GM12878 (cell line): Measurements from ENCODE around the gene CAVIN1. TPM values are rescaled to one million over a fixed set of nuclear protein-coding genes. Genes with fewer than 3 reads are reported as not detected.

Source experiments
- ATAC-seq: fragments of 200-7000 bp; cut with Tn5 transposase; 3 replicates; pipeline ENCODE4 v1.9.1; 2020; ENCODE audit warnings: mild to moderate bottlenecking, moderate library complexity
- BruUV-seq: library from RNA; stranded (reverse); fragments of 400-500 nt; replicated peaks from 2 replicates; lab custom pipeline; 2021; lab: Mats Ljungman, UMichigan
- CTCF ChIA-PET: fragments of 300-600 bp; sonication (Branson Sonifier 250); formaldehyde crosslinking; extraction: SDS; loops from one replicate; lab custom pipeline; 2021; ENCODE audit warnings: inconsistent platforms; lab: Yijun Ruan, JAX
- POLR2A ChIA-PET: fragments of 350-600 bp; formaldehyde crosslinking; extraction: SDS; loops from one replicate; lab custom pipeline; 2021; ENCODE audit warnings: inconsistent platforms; lab: Charles Lee
- RAD21 ChIA-PET: fragments of 300-600 bp; sonication (Branson Sonifier 250); formaldehyde crosslinking; loops from one replicate; lab custom pipeline; 2023; ENCODE audit warnings: antibody characterized with exemption; ENCODE audit not compliant: unreplicated experiment; lab: Charles Lee
- SMC1A ChIA-PET: fragments of 300-600 bp; sonication (Branson Sonifier 250); formaldehyde crosslinking; loops from one replicate; lab custom pipeline; 2023; ENCODE audit not compliant: unreplicated experiment, uncharacterized antibody; lab: Charles Lee
- DNase-seq: peaks from one replicate; pipeline ENCODE4 v3.0.0-alpha.2; 2011; ENCODE audit warnings: low read depth, low spot score
- FAIRE-seq: peaks from 3 replicates; lab custom pipeline; 2011; peaks lifted over from hg19 to GRCh38; lab: Jason Lieb, UNC
- H2AFZ ChIP-seq: 2 replicates; pipeline ENCODE4 v1.6.0; 2011; ENCODE audit warnings: low read depth, low read length, control low read depth; ENCODE audit not compliant: control insufficient read depth
- H3K27ac ChIP-seq: 2 replicates; pipeline ENCODE4 v1.5.1; 2011; ENCODE audit warnings: control low read depth; ENCODE audit not compliant: control insufficient read depth, insufficient read depth
- H3K27me3 ChIP-seq, 2 experiments: replicated peaks in 1 of 2; 2 replicates each; pipeline versions ENCODE4 v1.6.0 to v1.6.1; 2011; ENCODE audit warnings: low read length in 1 of 2; ENCODE audit not compliant: control insufficient read depth in 2 of 2, insufficient read depth in 2 of 2
- H3K36me3 ChIP-seq, 2 experiments: 2 replicates each; pipeline ENCODE4 v1.5.1; 2011; ENCODE audit warnings: low read length in 1 of 2; ENCODE audit not compliant: control insufficient read depth in 2 of 2, insufficient read depth in 2 of 2
- H3K4me1 ChIP-seq: 2 replicates; pipeline ENCODE4 v1.6.1; 2011; ENCODE audit warnings: mild to moderate bottlenecking, low read length, moderate library complexity, mixed read lengths; ENCODE audit not compliant: control insufficient read depth, insufficient read depth
- H3K4me2 ChIP-seq: 2 replicates; pipeline ENCODE4 v1.6.0; 2011; ENCODE audit warnings: control low read depth; ENCODE audit not compliant: control insufficient read depth, insufficient read depth
- H3K4me3 ChIP-seq: fragments of 200-600 bp; sonication (generic); 2 replicates; pipeline ENCODE4 v1.5.1; 2016
- H3K79me2 ChIP-seq: 2 replicates; pipeline ENCODE4 v1.6.0; 2011; ENCODE audit warnings: low read length; ENCODE audit not compliant: control insufficient read depth, insufficient read depth
- H3K9ac ChIP-seq: 2 replicates; pipeline ENCODE4 v1.8.0; 2011; ENCODE audit warnings: low read length, control low read depth, mixed read lengths; ENCODE audit not compliant: control insufficient read depth, insufficient read depth
- H3K9me3 ChIP-seq: replicated peaks from 3 replicates; pipeline ENCODE4 v1.5.1; 2011; ENCODE audit warnings: mild to moderate bottlenecking, low read length; ENCODE audit not compliant: control insufficient read depth, insufficient read depth
- H4K20me1 ChIP-seq: 2 replicates; pipeline ENCODE4 v1.6.0; 2011; ENCODE audit not compliant: control insufficient read depth, insufficient read depth
- BACH1 ChIP-seq: fragments of 450-650 bp; IDR thresholded peaks from 2 replicates; pipeline ENCODE4 v1.6.1; 2017; ENCODE audit warnings: mild to moderate bottlenecking, borderline replicate concordance
- CTCF ChIP-seq, 3 experiments: IDR thresholded peaks in 2 of 3; conservative IDR thresholded peaks in 1 of 3; 2 replicates each; pipeline ENCODE4 v1.5.1; 2011; ENCODE audit warnings: low read depth in 3 of 3, low read length in 3 of 3, mild to moderate bottlenecking in 3 of 3, control low read depth in 2 of 3, moderate library complexity in 2 of 3, inconsistent platforms in 1 of 3, mixed read lengths in 1 of 3; ENCODE audit not compliant: control insufficient read depth in 2 of 3, insufficient read depth in 1 of 3; ENCODE audit errors: extremely low read depth in 1 of 3
- ETV6 ChIP-seq, 2 experiments: fragments of 450-650 bp in 1 of 2; IDR thresholded peaks in 1 of 2; conservative IDR thresholded peaks in 1 of 2; 2 replicates each; pipeline ENCODE4 v1.6.1; 2014; ENCODE audit warnings: antibody characterized with exemption in 1 of 2, borderline replicate concordance in 1 of 2, low read depth in 1 of 2, mild to moderate bottlenecking in 1 of 2, moderate library complexity in 1 of 2
- FOS ChIP-seq: IDR thresholded peaks from 3 replicates; pipeline ENCODE4 v1.6.1; 2011; ENCODE audit warnings: borderline replicate concordance; ENCODE audit not compliant: insufficient read length; ENCODE audit errors: extremely low read depth
- IKZF1 ChIP-seq: fragments of 450-650 bp; conservative IDR thresholded peaks from 2 replicates; pipeline ENCODE4 v1.6.1; 2017; ENCODE audit warnings: antibody characterized with exemption, mild to moderate bottlenecking
- KDM1A ChIP-seq: fragments of 200-600 bp; sonication (generic); IDR thresholded peaks from 2 replicates; pipeline ENCODE4 v1.6.1; 2016; ENCODE audit warnings: borderline replicate concordance
- LARP7 ChIP-seq: fragments of 450-650 bp; IDR thresholded peaks from 2 replicates; pipeline ENCODE4 v1.6.1; 2017; ENCODE audit warnings: mild to moderate bottlenecking
- MYB ChIP-seq: fragments of 150-350 bp; IDR thresholded peaks from 2 replicates; pipeline ENCODE4 v1.6.1; 2014; ENCODE audit warnings: mild to moderate bottlenecking, low read depth, low read length, borderline replicate concordance
- NRF1 ChIP-seq: conservative IDR thresholded peaks from 2 replicates; pipeline ENCODE4 v1.6.1; 2011; ENCODE audit warnings: mild to moderate bottlenecking, low read depth, low read length, improper control_type of control experiment
- POLR2A ChIP-seq: IDR thresholded peaks from 2 replicates; pipeline ENCODE4 v1.6.1; 2011; ENCODE audit warnings: low read depth, mild to moderate bottlenecking, low read length
- RCOR1 ChIP-seq: conservative IDR thresholded peaks from 2 replicates; pipeline ENCODE4 v1.6.1; 2012; ENCODE audit warnings: low read depth, low read length, improper control_type of control experiment
- SMARCA5 ChIP-seq: fragments of 450-650 bp; IDR thresholded peaks from 2 replicates; pipeline ENCODE4 v1.6.1; 2017; ENCODE audit warnings: mild to moderate bottlenecking
- STAT1 ChIP-seq: fragments of 450-650 bp; conservative IDR thresholded peaks from 2 replicates; pipeline ENCODE4 v1.6.1; 2014; ENCODE audit warnings: antibody characterized with exemption, mild to moderate bottlenecking
- ZNF207 ChIP-seq: fragments of 450-650 bp; IDR thresholded peaks from 2 replicates; pipeline ENCODE4 v1.6.1; 2014; ENCODE audit warnings: antibody characterized with exemption, mild to moderate bottlenecking, borderline replicate concordance
- WGBS: methylation state at CpG from one replicate; pipeline ENCODE4 v1.1.6; 2016; ENCODE audit warnings: low lambda C conversion rate; ENCODE audit not compliant: insufficient replicate concordance, insufficient coverage; ENCODE audit errors: missing lambda C conversion rate; 5-methylcytosine and 5-hydroxymethylcytosine counted together
- in situ Hi-C: fragments of 300-500 bp; cut with MboI; formaldehyde crosslinking; loops from 9 replicates; pipeline ENCODE4 v1.14.3; 2018; ENCODE audit warnings: mixed read lengths
- intact Hi-C: fragments of 100-400 bp; cut with micrococcal nuclease; formaldehyde crosslinking; loops from one replicate; pipeline ENCODE4 v1.14.2; 2022; ENCODE audit not compliant: unreplicated experiment
- polyA plus RNA-seq, 11 experiments: library from polyadenylated mRNA; depleted of rRNA in 4 of 11; unstranded in 6 of 11; stranded (reverse) in 5 of 11; fragments of >200 nt; fragmentation: Nextera tagmentation in 4 of 11; fragmentation: Illumina TruSeq in 1 of 11; extraction: Ambion mirVana in 4 of 11; extraction: Trizol in 1 of 11; gene quantifications; 1 replicate in 1 of 11; 2 replicates in 10 of 11; pipeline versions ENCODE4 v1.2.1 to v1.2.3, GENCODE V29; 2011 to 2016; ENCODE audit warnings: inconsistent platforms in 2 of 11, missing spikeins in 2 of 11, low read depth in 1 of 11
- total RNA-seq, 4 experiments: library from RNA; depleted of rRNA in 3 of 4; stranded (reverse); fragments of >200 nt in 3 of 4; fragmentation: Illumina TruSeq in 1 of 4; extraction: Trizol in 1 of 4; gene quantifications; 2 replicates each; pipeline versions ENCODE4 v1.2.1 to v1.2.3, GENCODE V29; 2013 to 2021
- TF ChIP-seq, protein P1 (sequence below): fragments of 450-650 bp; IDR thresholded peaks from 2 replicates; pipeline ENCODE4 v1.6.1; 2017; ENCODE audit warnings: borderline replicate concordance
- TF ChIP-seq, protein P2 (sequence below): fragments of 450-650 bp; IDR thresholded peaks from 2 replicates; pipeline ENCODE4 v1.6.1; 2017; ENCODE audit warnings: mild to moderate bottlenecking, low read depth, inconsistent platforms; ENCODE audit not compliant: poor library complexity, severe bottlenecking

CAVIN1 gene
- total and polyA plus RNA-seq, 10 of the 15 experiments (the other 5 are each of a cell fraction or from before 2014, with no cell fraction given), result 0.03 to 1.1 (median 0.37) TPM

GRCh38 chr17:42405963-42406495 lies 17.0 kb downstream of the CAVIN1 start (continued):
- TF ChIP-seq KDM1A, result no peak
- no peak for TF ChIP-seq POLR2A
- no peak for TF ChIP-seq ETV6 (conservative IDR thresholded peaks at IDR 0.05 in 1 of 2, IDR thresholded peaks at IDR 0.05 in 1 of 2; ENCODE audit: borderline replicate concordance in 1 of 2, low read depth in 1 of 2)
- no peak for TF ChIP-seq STAT1
- peak; percentile 18; the same call in 1 of the 2 replicates for TF ChIP-seq IKZF1
- no peak for TF ChIP-seq MYB
- TF ChIP-seq, protein P1, sequence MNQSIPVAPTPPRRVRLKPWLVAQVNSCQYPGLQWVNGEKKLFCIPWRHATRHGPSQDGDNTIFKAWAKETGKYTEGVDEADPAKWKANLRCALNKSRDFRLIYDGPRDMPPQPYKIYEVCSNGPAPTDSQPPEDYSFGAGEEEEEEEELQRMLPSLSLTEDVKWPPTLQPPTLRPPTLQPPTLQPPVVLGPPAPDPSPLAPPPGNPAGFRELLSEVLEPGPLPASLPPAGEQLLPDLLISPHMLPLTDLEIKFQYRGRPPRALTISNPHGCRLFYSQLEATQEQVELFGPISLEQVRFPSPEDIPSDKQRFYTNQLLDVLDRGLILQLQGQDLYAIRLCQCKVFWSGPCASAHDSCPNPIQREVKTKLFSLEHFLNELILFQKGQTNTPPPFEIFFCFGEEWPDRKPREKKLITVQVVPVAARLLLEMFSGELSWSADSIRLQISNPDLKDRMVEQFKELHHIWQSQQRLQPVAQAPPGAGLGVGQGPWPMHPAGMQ, result no peak
- no peak for TF ChIP-seq NRF1
- no peak for TF ChIP-seq SMARCA5
- TF ChIP-seq ZNF207, result no peak
- TF ChIP-seq BACH1, result no peak
- TF ChIP-seq LARP7, result no peak

DNA sequence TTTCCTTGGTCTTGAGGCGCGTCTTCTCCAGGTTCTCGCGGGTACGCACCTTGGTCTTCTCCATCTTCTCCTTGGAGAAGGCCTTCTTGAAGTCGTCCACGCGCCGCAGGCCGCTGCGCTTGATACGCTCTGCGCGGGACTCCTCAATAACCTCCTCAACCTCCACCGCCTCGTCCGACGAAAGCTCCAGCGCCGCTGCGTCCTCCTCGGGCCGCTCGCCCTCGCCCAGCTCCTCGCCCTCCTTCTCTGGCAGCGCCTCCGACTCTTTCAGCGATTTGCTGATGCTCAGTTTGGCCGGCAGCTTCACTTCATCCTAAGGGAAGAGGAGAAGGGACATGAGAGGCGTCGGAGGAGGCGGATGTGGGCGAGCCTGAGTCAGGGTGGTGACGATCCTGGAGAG lies 18.0 kb downstream of the CAVIN1 start:
- Histone ChIP-seq H3K36me3 (no peaks in the 10 kb centered on the region), H3K4me3 (no peak overlapping the region), H3K27me3 (no peaks in the 10 kb centered on the region), H4K20me1 (no peaks in the 10 kb centered on the region; the same call in 1 of the 2 replicates), H3K4me1 (peaks cover 4% of the 10 kb centered on the region; the same call in 1 of the 2 replicates), H3K4me2 (no peak overlapping the region), H3K9ac (no peak overlapping the region), H3K9me3 (no peaks in the 10 kb centered on the region), H3K79me2 (no peaks in the 10 kb centered on the region), H3K27ac (no peak overlapping the region), H2AFZ (no peak overlapping the region)
- intact Hi-C loops (loop anchor here (5.0 to 10.0 kb wide), 3 partner anchors 112 to 220 kb away; partner anchors contain the start of genes HCRT and KCNH4), in situ Hi-C loops (no loop called here)
- WGBS, result 80% methylated on average over 32 of the region's 35 CpGs
- ChIA-PET CTCF (interaction anchor here (0.8 to 16.2 kb wide), 14 partner anchors 11 to 382 kb away, joined by 3 to 732 read pairs (median 16); partner anchors contain the start of gene STAT3), RAD21 (interaction anchor here (0.6 to 11.0 kb wide), 7 partner anchors 18 to 284 kb away, joined by 3 to 373 read pairs (median 4); partner anchors contain the start of genes CAVIN1 and KAT2A), SMC1A (interaction anchor here (0.6 to 22.3 kb wide), 3 partner anchors 11 to 89 kb away, joined by 3 to 528 read pairs (median 14); no protein-coding TSS in a partner anchor), POLR2A (no interaction called here)
- no TSS peak for BruUV-seq
- TF ChIP-seq, protein P2, sequence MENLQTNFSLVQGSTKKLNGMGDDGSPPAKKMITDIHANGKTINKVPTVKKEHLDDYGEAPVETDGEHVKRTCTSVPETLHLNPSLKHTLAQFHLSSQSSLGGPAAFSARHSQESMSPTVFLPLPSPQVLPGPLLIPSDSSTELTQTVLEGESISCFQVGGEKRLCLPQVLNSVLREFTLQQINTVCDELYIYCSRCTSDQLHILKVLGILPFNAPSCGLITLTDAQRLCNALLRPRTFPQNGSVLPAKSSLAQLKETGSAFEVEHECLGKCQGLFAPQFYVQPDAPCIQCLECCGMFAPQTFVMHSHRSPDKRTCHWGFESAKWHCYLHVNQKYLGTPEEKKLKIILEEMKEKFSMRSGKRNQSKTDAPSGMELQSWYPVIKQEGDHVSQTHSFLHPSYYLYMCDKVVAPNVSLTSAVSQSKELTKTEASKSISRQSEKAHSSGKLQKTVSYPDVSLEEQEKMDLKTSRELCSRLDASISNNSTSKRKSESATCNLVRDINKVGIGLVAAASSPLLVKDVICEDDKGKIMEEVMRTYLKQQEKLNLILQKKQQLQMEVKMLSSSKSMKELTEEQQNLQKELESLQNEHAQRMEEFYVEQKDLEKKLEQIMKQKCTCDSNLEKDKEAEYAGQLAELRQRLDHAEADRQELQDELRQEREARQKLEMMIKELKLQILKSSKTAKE, result no peak
- TF ChIP-seq RCOR1 (no peak), FOS (no peak), CTCF (IDR thresholded peaks at IDR 0.05 in 2 of 3, conservative IDR thresholded peaks at IDR 0.05 in 1 of 3; ENCODE audit: control insufficient read depth in 2 of 3, extremely low read depth in 1 of 3, insufficient read depth in 1 of 3, low read depth in 3 of 3, low read length in 3 of 3) (no peak)
- no peak for FAIRE-seq
- DNase-seq, result no peak
- ATAC-seq, result no peak
